PC-9 (cell line): ENCODE data around the gene MRPS27. TPM values are rescaled to one million over a fixed set of nuclear protein-coding genes. Genes with fewer than 3 reads are reported as not detected.

ENCODE experiments used
- BruUV-seq: library from RNA; stranded (reverse); fragments of 400-500 nt; replicated peaks from 2 replicates; lab custom pipeline; 2021; lab: Mats Ljungman, UMichigan
- CTCF ChIA-PET: fragments of 300-600 bp; sonication (Branson Sonifier 250); formaldehyde crosslinking; loops from one replicate; lab custom pipeline; 2022; ENCODE audit warnings: antibody characterized with exemption; lab: Charles Lee
- POLR2A ChIA-PET: fragments of 300-600 bp; sonication (Branson Sonifier 250); formaldehyde crosslinking; loops from one replicate; lab custom pipeline; 2022; ENCODE audit warnings: antibody characterized with exemption; ENCODE audit not compliant: unreplicated experiment; lab: Charles Lee
- DNase-seq, 2 experiments: peaks; one replicate each; pipeline versions ENCODE4 v3.0.0 to v3.0.0-alpha.2; 2015 to 2022; ENCODE audit warnings: mixed read lengths in 1 of 2
- H2AFZ ChIP-seq: fragments of 200-600 bp; sonication (generic); 2 replicates; pipeline ENCODE4 v1.8.1; 2017; ENCODE audit warnings: antibody characterized with exemption
- H3F3A ChIP-seq: fragments of 200-600 bp; sonication (generic); 2 replicates; pipeline ENCODE4 v1.8.1; 2017; ENCODE audit warnings: antibody characterized with exemption, mild to moderate bottlenecking, low read depth; ENCODE audit not compliant: insufficient read depth
- H3K27ac ChIP-seq: fragments of 200-600 bp; sonication (generic); 2 replicates; pipeline ENCODE4 v1.6.1; 2016; ENCODE audit warnings: mixed run types
- H3K27me3 ChIP-seq: fragments of 200-600 bp; sonication (generic); 2 replicates; pipeline ENCODE4 v1.6.1; 2016; ENCODE audit warnings: low read depth, mixed run types; ENCODE audit not compliant: insufficient read depth
- H3K36me3 ChIP-seq: fragments of 200-600 bp; sonication (generic); 2 replicates; pipeline ENCODE4 v1.6.1; 2016; ENCODE audit warnings: low read depth, mixed run types
- H3K4me1 ChIP-seq: fragments of 200-600 bp; sonication (generic); replicated peaks from 2 replicates; pipeline ENCODE4 v1.6.1; 2016; ENCODE audit warnings: mixed run types; ENCODE audit not compliant: insufficient read depth
- H3K4me2 ChIP-seq: fragments of 200-600 bp; sonication (generic); 2 replicates; pipeline ENCODE4 v1.6.1; 2017; ENCODE audit warnings: mixed run types
- H3K4me3 ChIP-seq: fragments of 200-600 bp; sonication (generic); 2 replicates; pipeline ENCODE4 v1.6.1; 2016; ENCODE audit warnings: mixed run types
- H3K79me2 ChIP-seq: fragments of 200-600 bp; sonication (generic); 2 replicates; pipeline ENCODE4 v1.6.1; 2017; ENCODE audit warnings: low read depth, mixed run types
- H3K9me2 ChIP-seq: fragments of 200-600 bp; sonication (generic); 2 replicates; pipeline ENCODE4 v1.8.1; 2017; ENCODE audit warnings: mild to moderate bottlenecking; ENCODE audit not compliant: insufficient read depth
- H3K9me3 ChIP-seq: fragments of 200-600 bp; sonication (generic); 2 replicates; pipeline ENCODE4 v1.8.1; 2016; ENCODE audit warnings: low read depth; ENCODE audit not compliant: insufficient read depth
- H4K20me1 ChIP-seq: fragments of 200-600 bp; sonication (generic); 2 replicates; pipeline ENCODE4 v1.8.1; 2017; ENCODE audit not compliant: insufficient read depth
- EZH2 ChIP-seq: fragments of 200-600 bp; sonication (generic); IDR thresholded peaks from 2 replicates; pipeline ENCODE4 v1.8.0; 2017; ENCODE audit warnings: antibody characterized with exemption, low read depth
- intact Hi-C: fragments of 100-400 bp; cut with micrococcal nuclease; formaldehyde crosslinking; loops from one replicate; pipeline ENCODE4 v1.10.0; 2022; ENCODE audit not compliant: unreplicated experiment
- total RNA-seq: library from RNA; stranded (reverse); gene quantifications from 2 replicates; pipeline ENCODE4 v1.2.3, GENCODE V29; 2021
- TF ChIP-seq, protein P1 (sequence below): fragments of 200-600 bp; sonication (generic); conservative IDR thresholded peaks from 2 replicates; pipeline ENCODE4 v1.6.1; 2017; ENCODE audit warnings: mixed run types, antibody characterized with exemption, mild to moderate bottlenecking, moderate library complexity

The MRPS27 gene
- total RNA-seq, 1 experiment from 2014 or later: 71.0 TPM

GRCh38 chr5:72314571-72315172 lies 5.4 kb downstream of the MRPS27 start:
- POLR2A ChIA-PET: interaction anchor here (0.5 kb wide), 1 partner anchor 443 kb away, joined by 8 read pairs; no protein-coding TSS in a partner anchor
- Histone ChIP-seq H3K4me1 (peaks cover 8% of the 10 kb centered on the region), H3K79me2 (peaks cover 52% of the 10 kb centered on the region), H3K4me3 (no peak overlapping the region), H3K4me2 (no peak overlapping the region), H3K9me3 (no peaks in the 10 kb centered on the region), H3K36me3 (peaks cover 7% of the 10 kb centered on the region), H3K9me2 (no peaks in the 10 kb centered on the region), H3F3A (peaks cover 7% of the 10 kb centered on the region), H3K27me3 (no peaks in the 10 kb centered on the region), H4K20me1 (no peaks in the 10 kb centered on the region), H3K27ac (no peak overlapping the region), H2AFZ (no peak overlapping the region)
- intact Hi-C loops: no loop called here
- CTCF ChIA-PET: no interaction called here
- DNase-seq: peak in 1 of 2 experiments; percentile 35
- no peak for TF ChIP-seq EZH2
- TF ChIP-seq, protein P1, sequence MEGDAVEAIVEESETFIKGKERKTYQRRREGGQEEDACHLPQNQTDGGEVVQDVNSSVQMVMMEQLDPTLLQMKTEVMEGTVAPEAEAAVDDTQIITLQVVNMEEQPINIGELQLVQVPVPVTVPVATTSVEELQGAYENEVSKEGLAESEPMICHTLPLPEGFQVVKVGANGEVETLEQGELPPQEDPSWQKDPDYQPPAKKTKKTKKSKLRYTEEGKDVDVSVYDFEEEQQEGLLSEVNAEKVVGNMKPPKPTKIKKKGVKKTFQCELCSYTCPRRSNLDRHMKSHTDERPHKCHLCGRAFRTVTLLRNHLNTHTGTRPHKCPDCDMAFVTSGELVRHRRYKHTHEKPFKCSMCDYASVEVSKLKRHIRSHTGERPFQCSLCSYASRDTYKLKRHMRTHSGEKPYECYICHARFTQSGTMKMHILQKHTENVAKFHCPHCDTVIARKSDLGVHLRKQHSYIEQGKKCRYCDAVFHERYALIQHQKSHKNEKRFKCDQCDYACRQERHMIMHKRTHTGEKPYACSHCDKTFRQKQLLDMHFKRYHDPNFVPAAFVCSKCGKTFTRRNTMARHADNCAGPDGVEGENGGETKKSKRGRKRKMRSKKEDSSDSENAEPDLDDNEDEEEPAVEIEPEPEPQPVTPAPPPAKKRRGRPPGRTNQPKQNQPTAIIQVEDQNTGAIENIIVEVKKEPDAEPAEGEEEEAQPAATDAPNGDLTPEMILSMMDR: no peak
- BruUV-seq: no TSS peak

DNA sequence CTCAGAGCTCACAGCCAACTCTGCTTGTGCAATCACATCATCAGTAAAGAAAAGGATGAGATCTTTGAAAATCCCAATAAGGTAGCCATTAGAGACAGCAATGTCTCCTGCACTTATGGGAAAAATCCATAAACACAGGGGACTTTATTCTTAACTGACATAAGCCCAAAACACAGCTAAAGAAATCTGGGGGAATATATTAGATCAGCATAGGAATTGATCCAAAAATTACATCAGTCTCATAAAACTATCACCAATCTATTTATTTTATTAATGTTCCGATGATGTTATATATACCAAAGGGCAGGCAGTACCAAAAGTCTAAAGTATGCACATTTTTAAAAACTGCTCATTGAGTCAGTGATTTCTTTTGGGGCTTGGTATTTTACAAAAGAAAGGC lies 6.9 kb downstream of the MRPS27 start:
- Histone ChIP-seq H3K36me3 (peaks cover 7% of the 10 kb centered on the region), H3K4me1 (no peaks in the 10 kb centered on the region), H3K9me2 (no peaks in the 10 kb centered on the region), H3F3A (peaks cover 18% of the 10 kb centered on the region; the same call in 1 of the 2 replicates), H3K27ac (no peak overlapping the region), H3K9me3 (no peaks in the 10 kb centered on the region), H3K79me2 (peaks cover 37% of the 10 kb centered on the region), H3K4me2 (no peak overlapping the region), H4K20me1 (no peaks in the 10 kb centered on the region), H2AFZ (no peak overlapping the region), H3K27me3 (no peaks in the 10 kb centered on the region), H3K4me3 (no peak overlapping the region)
- TF ChIP-seq EZH2: no peak
- TF ChIP-seq, protein P1: no peak
- DNase-seq: no peak
- intact Hi-C loops: no loop called here
- no TSS peak for BruUV-seq
- ChIA-PET CTCF (no interaction called here), POLR2A (no interaction called here)

GRCh38 chr5:72308853-72309191 lies 11.2 kb downstream of the MRPS27 start:
- TF ChIP-seq, protein P1: no peak
- TF ChIP-seq EZH2: no peak
- Histone ChIP-seq H3K4me1 (peaks cover 13% of the 10 kb centered on the region), H3K4me2 (peak overlapping the region; percentile 92), H3K4me3 (peak overlapping the region; percentile 20; the same call in 1 of the 2 replicates), H3K36me3 (no peaks in the 10 kb centered on the region; the same call in 1 of the 2 replicates), H3K27me3 (no peaks in the 10 kb centered on the region), H2AFZ (0 out of 2 replicates have a peak overlapping the region, but pooled peaks have one; percentile 26), H4K20me1 (no peaks in the 10 kb centered on the region), H3K9me2 (no peaks in the 10 kb centered on the region), H3F3A (peaks cover 24% of the 10 kb centered on the region; the same call in 1 of the 2 replicates), H3K27ac (peak overlapping the region; percentile 86), H3K79me2 (peaks cover 40% of the 10 kb centered on the region), H3K9me3 (no peaks in the 10 kb centered on the region)
- no peak for DNase-seq
- intact Hi-C loops: loop anchor here (1.0 to 10.0 kb wide), 4 partner anchors 177 to 531 kb away; no protein-coding TSS in a partner anchor
- ChIA-PET CTCF (interaction anchor here (0.6 to 1.1 kb wide), 3 partner anchors 83 to 531 kb away, joined by 3 to 8 read pairs (median 4); no protein-coding TSS in a partner anchor), POLR2A (interaction anchor here (0.6 to 0.7 kb wide), 2 partner anchors 242 to 575 kb away, joined by 3 to 9 read pairs; no protein-coding TSS in a partner anchor)
- no TSS peak for BruUV-seq
